ENCODE measurements around the gene ANKS1B.

DNA sequence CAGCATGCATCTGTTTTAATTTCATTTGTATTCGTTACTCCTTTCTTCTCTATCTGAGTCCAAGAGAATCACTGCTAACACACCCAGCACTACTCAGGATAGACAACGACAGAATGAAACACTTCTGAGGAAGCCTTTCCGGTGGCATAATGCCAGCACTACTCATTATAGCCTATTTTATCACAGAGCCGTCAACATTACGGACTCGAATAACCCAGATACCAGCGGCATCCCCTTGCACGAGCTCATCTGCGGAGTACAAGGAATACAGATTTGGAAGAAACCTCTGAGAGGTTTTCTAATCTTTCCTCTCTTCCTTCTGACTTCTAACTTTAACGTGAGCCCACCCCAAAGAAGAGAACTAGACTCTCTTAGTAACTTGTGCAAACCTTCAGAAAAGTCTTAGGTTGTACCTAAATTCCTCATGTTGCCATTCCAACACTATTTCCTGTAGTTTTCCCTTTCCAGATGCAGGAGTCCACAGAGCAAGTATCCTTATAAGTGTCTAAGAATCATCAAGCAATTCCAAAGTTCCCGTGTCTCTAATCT, 1091.5 kb downstream of the ANKS1B start:
- no peak for TF ChIP-seq RBAK (tag by site-specific recombination; IDR thresholded peaks at IDR 0.05)
- TF ChIP-seq, protein P1, sequence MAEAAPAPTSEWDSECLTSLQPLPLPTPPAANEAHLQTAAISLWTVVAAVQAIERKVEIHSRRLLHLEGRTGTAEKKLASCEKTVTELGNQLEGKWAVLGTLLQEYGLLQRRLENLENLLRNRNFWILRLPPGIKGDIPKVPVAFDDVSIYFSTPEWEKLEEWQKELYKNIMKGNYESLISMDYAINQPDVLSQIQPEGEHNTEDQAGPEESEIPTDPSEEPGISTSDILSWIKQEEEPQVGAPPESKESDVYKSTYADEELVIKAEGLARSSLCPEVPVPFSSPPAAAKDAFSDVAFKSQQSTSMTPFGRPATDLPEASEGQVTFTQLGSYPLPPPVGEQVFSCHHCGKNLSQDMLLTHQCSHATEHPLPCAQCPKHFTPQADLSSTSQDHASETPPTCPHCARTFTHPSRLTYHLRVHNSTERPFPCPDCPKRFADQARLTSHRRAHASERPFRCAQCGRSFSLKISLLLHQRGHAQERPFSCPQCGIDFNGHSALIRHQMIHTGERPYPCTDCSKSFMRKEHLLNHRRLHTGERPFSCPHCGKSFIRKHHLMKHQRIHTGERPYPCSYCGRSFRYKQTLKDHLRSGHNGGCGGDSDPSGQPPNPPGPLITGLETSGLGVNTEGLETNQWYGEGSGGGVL (tag by site-specific recombination; IDR thresholded peaks at IDR 0.05) = no peak
- TF ChIP-seq, protein P2, sequence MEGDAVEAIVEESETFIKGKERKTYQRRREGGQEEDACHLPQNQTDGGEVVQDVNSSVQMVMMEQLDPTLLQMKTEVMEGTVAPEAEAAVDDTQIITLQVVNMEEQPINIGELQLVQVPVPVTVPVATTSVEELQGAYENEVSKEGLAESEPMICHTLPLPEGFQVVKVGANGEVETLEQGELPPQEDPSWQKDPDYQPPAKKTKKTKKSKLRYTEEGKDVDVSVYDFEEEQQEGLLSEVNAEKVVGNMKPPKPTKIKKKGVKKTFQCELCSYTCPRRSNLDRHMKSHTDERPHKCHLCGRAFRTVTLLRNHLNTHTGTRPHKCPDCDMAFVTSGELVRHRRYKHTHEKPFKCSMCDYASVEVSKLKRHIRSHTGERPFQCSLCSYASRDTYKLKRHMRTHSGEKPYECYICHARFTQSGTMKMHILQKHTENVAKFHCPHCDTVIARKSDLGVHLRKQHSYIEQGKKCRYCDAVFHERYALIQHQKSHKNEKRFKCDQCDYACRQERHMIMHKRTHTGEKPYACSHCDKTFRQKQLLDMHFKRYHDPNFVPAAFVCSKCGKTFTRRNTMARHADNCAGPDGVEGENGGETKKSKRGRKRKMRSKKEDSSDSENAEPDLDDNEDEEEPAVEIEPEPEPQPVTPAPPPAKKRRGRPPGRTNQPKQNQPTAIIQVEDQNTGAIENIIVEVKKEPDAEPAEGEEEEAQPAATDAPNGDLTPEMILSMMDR (tag by site-specific recombination; IDR thresholded peaks at IDR 0.05) = no peak
- no peak for TF ChIP-seq YY1 (tag by site-specific recombination; IDR thresholded peaks at IDR 0.05)
- no peak for TF ChIP-seq KLF10 (tag by site-specific recombination; IDR thresholded peaks at IDR 0.05)
- no peak for TF ChIP-seq ZNF239 (tag by site-specific recombination; IDR thresholded peaks at IDR 0.05)
- TF ChIP-seq ZNF660 (tag by site-specific recombination; IDR thresholded peaks at IDR 0.05) = no peak; the same call in 1 of the 2 replicates
- no peak for TF ChIP-seq BCL11A (tag by site-specific recombination; IDR thresholded peaks at IDR 0.05; ENCODE audit: low read depth)
- TF ChIP-seq, protein P3, sequence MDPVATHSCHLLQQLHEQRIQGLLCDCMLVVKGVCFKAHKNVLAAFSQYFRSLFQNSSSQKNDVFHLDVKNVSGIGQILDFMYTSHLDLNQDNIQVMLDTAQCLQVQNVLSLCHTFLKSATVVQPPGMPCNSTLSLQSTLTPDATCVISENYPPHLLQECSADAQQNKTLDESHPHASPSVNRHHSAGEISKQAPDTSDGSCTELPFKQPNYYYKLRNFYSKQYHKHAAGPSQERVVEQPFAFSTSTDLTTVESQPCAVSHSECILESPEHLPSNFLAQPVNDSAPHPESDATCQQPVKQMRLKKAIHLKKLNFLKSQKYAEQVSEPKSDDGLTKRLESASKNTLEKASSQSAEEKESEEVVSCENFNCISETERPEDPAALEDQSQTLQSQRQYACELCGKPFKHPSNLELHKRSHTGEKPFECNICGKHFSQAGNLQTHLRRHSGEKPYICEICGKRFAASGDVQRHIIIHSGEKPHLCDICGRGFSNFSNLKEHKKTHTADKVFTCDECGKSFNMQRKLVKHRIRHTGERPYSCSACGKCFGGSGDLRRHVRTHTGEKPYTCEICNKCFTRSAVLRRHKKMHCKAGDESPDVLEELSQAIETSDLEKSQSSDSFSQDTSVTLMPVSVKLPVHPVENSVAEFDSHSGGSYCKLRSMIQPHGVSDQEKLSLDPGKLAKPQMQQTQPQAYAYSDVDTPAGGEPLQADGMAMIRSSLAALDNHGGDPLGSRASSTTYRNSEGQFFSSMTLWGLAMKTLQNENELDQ (tag by site-specific recombination; IDR thresholded peaks at IDR 0.05; ENCODE audit: low read depth) = no peak
- no peak for TF ChIP-seq SP2 (tag by site-specific recombination; IDR thresholded peaks at IDR 0.05)
- no peak for TF ChIP-seq ZNF274 (IDR thresholded peaks at IDR 0.05; ENCODE audit: low read length)
- TF ChIP-seq ZNF274 (tag by site-specific recombination; IDR thresholded peaks at IDR 0.05; ENCODE audit: borderline replicate concordance) = no peak
- TF ChIP-seq, protein P4, sequence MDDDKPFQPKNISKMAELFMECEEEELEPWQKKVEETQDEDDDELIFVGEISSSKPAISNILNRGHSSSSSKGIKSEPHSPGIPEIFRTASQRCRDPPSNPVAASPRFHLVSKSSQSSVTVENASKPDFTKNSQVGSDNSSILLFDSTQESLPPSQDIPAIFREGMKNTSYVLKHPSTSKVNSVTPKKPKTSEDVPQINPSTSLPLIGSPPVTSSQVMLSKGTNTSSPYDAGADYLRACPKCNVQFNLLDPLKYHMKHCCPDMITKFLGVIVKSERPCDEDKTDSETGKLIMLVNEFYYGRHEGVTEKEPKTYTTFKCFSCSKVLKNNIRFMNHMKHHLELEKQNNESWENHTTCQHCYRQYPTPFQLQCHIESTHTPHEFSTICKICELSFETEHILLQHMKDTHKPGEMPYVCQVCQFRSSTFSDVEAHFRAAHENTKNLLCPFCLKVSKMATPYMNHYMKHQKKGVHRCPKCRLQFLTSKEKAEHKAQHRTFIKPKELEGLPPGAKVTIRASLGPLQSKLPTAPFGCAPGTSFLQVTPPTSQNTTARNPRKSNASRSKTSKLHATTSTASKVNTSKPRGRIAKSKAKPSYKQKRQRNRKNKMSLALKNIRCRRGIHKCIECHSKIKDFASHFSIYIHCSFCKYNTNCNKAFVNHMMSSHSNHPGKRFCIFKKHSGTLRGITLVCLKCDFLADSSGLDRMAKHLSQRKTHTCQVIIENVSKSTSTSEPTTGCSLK (tag by site-specific recombination; IDR thresholded peaks at IDR 0.05) = no peak
- no peak for TF ChIP-seq ZFP69B (tag by site-specific recombination; IDR thresholded peaks at IDR 0.05)

All from HEK293 (cell line).